ENCODE data around the gene TMEM40. TPM values are rescaled to one million over a fixed set of nuclear protein-coding genes. Genes with fewer than 3 reads are reported as not detected.
A peak's percentile ranks its signal among the peaks of the same experiment; 100 is the strongest.
"Not testable (repeated sequence)": the region's sequence is repeated elsewhere in the genome, so short reads cannot be mapped to it uniquely, and the experiment has no call there.

TMEM40 gene
- total RNA-seq, 1 donor from 2014 or later = not detected

DNA sequence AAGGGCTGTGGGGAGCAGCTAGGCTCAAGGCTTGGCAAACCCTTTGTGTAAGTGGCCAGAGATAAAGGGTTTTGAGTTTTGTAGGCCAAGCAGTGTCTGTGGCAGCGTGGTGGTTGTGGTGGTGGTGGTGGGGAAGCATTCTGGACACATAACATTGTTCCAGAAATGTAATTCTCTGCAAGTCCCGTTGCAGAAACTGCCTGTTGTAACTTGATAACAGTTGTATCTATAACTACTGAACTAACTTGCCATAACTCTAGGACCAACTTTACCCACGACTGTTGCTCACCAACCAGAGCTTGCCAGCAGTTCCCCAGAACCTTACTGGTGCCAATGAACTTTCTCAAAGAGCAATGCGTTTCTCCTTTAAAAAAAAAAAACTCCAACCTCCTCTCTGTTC, 18.1 kb upstream of the TMEM40 start:
- DNase-seq (ENCODE audit: extremely low read depth, low read depth, low spot score) = no peak

DNA sequence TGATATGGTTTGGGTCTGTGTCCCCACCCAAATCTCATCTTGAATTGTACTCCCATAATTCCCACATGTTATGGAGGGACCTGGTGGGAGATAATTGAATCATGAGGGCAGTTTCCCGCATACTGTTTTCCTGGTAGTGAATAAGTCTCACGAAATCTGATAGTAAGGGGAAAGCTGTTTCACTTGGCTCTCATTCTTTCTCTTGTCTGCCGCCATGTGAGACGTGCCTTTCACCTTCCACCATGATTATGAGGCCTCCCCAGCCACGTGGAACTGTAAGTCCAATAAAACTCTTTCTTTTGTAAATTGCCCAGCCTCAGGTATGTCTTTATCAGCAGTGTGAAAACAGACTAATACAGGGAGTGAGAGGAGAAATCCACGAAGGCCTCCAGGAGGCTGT, 16.9 kb upstream of the TMEM40 start:
- DNase-seq (ENCODE audit: extremely low read depth, low read depth, low spot score) = not testable (repeated sequence)

DNA sequence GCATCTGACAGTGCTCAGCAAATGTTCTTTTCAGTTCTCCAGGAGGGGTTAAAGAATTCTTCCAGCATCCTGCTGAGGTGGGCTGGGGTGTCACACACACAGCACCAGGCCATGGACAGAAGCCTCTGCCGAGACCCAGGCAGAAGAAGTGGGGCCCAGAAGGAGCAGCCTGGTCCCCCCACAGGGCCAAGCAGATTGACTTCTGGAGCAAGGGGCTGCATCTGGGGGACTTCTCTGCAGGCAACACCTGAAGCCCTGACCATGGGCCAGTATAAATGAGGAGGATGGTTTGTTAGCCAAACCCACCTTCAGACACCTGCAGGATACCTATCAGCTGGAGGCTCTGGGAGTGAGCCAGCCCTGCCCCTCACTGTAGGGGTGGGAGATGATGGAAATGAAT, 16.2 kb upstream of the TMEM40 start:
- DNase-seq (ENCODE audit: extremely low read depth, low read depth, low spot score) = no peak

DNA sequence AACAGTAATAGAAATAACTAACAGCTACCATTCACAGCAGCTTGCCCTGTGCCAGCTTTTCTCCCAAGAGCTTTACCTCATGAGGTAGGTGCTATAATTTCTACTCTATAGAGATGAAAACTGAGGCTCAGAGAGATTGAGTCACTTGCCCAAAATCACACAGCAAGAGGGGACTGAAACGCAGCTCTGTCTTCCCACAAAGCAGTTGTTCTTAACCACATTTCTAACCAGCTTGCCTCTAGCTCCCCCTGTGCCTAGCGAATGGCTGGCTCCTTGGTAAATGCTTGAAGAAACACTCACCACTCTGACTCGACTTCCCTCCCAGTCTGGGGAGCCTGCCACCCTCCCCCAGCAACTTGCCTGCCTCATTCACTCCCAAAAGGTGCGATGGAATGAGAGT, 15.6 kb upstream of the TMEM40 start:
- DNase-seq (ENCODE audit: extremely low read depth, low read depth, low spot score) = no peak

DNA sequence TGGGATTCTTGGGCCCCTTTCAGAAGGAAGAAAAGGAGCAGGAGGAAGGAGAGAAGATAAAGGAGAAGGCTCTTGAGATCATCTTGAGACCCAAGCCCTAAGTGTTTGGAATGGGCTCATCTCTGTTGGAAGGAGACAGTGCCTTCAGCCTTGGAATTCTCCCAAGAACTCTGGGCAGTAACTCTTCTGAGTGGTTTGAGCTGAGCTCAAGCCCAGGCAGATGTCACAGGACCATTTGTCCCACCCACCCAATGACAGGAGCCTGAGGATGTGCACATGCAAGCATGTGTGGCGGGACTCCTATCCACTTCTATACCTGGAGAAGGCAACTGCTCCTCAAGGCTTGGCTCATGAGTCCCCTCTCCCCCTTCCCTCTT, 14.6 kb upstream of the TMEM40 start:
- no peak for DNase-seq (ENCODE audit: extremely low read depth, low read depth, low spot score)

DNA sequence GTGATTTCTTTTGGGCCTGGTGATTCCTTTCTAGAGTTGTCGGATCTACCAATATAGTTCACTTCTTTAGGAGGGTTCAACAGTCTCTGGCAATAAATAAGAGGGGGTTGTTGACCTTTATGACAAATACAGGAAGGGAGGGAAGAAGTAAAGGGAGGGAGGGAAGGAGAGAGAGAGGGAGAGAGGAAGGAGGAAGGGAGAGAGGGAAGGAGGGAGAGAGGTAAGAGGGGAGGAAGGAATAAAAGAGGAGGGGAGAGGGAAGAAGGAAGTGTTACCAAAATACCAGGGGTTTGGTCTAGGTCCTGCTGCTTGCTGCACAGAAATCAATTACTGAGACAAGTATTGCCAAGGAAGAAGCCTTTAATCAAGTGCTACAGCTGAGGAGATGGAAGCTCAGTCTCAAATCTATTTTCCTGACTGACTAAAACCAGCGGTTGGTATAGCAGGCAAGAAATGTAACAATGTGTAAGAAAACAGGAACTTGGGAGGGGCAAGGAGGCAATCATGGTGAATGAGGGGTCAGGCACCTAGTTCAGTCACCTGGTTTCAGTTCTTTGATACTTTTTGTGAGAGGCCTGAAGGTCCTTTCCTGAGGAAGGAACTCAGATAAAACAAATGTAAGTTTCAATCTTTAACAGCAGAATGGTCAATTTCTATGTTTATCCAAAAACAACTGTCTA, 14.1 kb upstream of the TMEM40 start:
- no peak for DNase-seq (ENCODE audit: extremely low read depth, low read depth, low spot score)

DNA sequence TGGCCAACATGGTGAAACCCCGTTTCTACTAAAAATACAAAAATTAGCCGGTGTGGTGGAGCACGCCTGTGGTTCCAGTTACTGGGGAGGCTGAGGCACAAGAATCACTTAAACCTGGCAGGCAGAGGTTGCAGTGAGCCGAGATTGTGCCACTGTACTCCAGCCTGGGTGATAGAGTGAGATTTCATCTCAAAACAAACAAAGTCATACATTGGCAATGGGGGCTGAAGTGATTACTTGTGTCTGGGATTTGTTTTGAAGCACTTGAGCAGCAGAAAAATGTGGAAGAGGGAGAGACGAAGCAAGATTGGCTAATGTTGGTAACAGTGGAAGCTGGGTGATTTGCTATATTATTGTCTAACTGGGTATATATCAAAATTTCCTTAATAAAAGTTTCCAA, 13.4 kb upstream of the TMEM40 start:
- no peak for DNase-seq (ENCODE audit: extremely low read depth, low read depth, low spot score)

DNA sequence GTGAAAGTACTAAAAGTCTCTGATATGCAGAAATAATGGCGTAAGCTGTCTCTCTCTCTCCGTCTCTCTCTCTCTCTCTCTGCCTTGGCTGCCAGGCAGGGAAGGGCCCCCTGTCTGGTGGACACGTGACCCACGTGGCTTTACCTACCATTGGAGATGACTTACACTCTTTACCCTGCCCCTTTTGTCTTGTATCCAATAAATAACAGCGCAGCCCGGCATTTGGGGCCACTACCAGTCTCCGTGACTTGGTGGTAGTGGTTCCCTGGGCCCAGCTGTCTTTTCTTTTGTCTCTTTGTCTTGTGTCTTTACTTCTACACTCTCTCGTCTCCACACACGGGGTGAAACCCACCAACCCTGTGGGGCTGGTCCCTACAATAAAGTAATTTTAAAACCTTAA, 12.2 kb upstream of the TMEM40 start:
- DNase-seq (ENCODE audit: extremely low read depth, low read depth, low spot score) = no peak

DNA sequence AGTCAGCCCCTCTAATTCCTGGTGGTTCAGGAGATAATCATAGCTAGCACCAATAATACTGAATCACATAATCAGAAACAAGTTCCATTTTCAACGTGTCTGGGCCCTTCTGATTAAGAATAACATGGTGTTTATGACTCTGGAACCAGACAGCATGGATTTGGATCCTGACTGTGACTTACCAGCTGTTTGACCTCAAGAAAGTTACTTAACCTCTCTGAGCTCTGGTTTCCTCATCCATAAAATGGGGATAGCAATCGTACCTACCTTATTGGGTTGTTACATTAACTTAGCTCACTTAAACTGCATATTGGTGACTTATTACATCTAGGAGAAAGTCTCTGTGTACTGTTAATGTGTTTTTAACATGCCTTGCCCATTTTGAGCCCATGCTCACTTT, 10.7 kb upstream of the TMEM40 start:
- DNase-seq (ENCODE audit: extremely low read depth, low read depth, low spot score) = no peak

DNA sequence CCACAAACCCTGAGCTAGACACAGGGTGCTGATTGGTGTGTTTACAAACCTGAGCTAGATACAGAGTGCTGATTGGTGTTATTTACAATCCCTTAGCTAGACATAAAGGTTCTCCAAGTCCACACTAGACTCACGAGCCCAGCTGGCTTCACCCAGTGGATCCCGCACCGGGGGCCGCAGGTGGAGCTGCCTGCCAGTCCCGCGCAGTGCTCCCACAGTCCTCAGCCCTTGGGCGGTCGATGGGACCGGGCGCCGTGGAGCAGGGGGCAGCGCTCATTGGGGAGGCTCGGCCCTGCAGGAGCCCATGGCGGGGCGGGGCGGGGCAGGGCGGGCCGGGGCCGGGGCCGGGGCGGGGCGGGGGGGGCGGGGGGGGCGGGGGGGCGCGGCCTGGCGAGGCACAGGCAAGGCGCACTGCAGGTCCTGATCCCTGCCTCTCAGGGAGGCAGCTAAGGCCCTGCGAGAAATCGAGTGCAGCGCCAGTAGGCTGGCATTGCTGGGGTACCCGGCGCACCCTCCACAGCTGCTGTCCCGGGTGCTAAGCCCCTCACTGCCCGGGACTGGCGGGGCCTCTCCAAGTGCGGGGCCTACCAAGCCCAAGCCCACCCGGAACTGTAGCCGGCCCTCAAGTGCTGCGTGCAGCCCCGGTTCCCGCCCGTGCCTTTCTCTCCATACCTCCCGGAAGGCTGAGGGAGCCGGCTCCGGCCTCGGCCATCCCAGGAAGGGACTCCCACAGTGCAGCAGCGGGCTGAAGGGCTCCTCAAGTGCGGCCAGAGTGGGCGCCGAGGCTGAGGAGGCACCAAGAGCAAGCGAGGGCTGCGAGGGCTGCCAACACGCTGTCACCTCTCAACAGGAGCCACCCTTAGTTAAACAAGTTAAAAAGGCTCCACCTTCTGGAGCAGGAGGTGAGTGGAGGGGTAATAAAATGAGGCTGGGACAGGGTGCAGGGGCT, 9.8 kb upstream of the TMEM40 start:
- DNase-seq (ENCODE audit: extremely low read depth, low read depth, low spot score) = no peak

DNA sequence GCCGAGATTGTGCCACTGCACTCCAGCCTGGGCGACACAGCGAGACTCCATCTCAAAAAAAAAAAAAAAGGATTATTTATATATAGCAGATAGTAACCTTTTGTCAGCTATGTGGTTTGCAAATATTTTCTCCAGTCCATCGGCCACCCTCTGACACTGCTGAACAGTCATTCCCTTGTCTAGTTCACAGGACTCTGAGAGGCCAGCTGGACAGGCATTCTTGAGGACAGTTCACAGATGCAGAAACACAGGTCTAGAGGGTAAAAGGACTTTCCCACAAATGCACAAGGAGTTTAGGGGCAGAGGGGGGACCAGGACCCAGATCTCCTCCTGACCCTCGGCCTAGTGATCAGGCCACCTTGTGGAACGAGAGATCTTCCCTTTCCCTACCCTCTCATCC, 7.5 kb upstream of the TMEM40 start:
- DNase-seq (ENCODE audit: extremely low read depth, low read depth, low spot score) = no peak

DNA sequence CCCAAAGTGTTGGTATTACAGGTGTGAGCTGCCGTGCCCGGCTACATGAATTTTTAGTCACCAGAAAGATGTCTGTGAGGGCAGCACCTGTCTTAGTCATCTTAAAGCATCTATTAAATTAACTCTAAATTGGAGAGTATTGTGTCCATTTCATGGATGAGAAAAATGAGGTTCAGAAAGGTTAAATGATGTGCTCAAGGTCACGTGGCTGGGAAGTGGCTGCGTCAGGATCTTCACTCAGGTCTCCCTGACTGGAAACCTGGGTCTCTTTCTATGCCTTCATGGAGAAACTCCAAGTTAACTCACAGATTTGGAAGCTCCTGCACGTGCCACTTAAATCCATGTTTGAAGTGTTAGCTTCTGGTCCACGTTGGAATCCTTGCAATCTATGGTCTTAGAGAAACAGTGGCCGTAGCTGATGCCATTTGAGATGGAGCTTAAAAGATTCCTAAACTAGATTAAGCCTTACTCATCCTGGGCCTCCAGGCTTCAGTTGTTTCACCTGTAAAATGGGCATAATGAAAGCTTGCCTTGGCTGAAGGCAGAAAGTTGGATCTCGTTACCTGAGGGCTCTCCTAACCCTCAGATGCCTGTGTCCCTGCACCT, 5.2 kb upstream of the TMEM40 start:
- DNase-seq (ENCODE audit: extremely low read depth, low read depth, low spot score) = no peak

DNA sequence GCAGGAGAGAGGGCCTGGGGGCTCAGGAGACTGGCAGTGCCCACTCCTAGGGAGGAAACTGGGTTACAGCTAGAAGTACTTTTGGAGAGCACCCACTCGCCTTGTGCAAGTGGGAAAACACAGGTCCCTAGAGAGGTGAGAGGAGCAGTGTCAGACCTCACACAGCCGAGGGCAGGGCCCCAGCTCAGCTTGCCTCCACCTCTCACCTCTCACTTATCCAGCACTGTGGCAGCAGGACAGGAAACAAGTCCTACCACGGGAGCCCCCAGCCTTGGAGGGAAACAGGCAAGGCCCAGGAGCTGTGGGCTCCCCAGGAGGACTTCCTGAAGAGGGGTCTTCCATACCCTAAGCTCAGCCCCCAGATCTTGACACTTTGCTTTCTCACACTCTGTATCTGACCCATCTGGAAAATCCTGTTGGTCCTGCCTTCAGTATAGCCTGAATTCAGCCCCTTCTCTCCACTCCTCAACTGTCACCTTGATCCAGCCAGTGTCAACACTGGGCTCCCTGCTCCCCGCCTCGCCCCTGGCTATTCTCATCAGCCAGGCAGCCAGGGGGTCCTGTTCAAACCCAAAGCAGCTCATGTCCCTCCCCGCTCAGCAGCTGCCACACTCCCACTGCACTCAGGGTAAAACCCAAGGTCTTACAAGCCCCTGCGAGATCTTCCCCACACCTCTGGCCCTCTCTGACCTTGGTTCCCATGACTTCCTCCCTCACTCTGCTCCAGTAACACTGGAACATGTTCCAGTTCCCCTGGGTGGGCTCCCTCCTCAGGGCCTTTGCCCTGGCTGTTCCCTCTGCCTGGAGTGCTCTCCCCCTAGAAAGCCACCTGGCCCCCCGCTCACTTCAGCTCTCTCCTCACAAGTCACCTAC, 870 bp upstream of the TMEM40 start:
- no peak for DNase-seq (ENCODE audit: extremely low read depth, low read depth, low spot score)

DNA sequence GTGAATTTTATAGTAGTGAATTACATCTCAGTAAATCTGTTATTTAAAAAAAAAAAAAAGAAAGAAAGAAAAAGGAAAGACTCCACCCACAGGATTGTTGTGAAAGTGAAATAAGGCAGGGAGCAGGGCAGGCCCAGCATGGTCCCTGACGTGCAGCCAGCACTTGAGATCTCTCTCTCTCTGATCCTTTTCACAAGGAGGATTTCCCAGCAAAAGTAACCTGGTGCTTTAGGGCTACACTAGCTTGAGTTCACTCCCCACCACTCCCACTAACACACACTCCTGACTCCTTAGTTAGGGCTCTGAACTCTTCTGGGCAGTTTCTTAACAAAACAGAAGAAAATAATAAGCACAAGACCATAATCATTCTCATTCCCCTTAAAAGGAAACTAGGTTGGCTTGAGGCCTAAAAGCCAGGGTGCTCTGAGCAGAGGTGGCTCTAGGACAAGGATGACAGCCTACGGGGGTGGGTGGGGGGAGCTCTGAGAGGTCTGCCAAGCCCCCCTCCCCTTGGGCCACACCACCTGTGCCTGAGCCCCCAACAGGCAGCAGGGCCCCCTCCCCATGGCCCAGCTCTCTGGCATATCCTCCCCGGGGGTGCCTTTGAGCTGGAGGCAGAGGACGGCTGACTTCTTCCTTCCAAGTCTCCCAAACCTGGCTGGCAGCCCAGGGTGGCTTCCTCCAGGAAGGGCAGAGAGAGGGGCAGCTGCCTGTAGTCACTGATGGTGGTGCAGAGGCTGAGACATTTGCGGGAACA, 856 bp downstream of the TMEM40 start:
- peak; percentile 12 for DNase-seq (ENCODE audit: extremely low read depth, low read depth, low spot score)

DNA sequence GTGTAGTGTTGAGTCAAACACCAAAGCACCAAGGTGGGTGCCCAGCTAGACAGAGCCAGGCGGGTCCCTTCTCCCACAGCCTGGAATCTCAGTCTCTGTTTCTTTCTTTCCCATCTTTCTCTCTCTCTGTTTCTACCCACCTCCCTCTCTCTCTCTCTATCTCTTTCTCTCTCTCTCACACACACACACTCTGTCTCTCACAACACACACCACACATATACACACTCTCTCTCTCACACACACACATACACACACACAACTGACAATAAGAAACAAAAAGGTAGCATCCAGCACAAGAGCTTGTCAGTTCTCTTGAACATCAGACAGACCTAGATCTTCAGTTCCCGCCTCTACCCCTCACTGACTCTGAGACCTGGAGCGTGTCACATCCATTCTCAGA, 2.4 kb downstream of the TMEM40 start:
- no peak for DNase-seq (ENCODE audit: extremely low read depth, low read depth, low spot score)

DNA sequence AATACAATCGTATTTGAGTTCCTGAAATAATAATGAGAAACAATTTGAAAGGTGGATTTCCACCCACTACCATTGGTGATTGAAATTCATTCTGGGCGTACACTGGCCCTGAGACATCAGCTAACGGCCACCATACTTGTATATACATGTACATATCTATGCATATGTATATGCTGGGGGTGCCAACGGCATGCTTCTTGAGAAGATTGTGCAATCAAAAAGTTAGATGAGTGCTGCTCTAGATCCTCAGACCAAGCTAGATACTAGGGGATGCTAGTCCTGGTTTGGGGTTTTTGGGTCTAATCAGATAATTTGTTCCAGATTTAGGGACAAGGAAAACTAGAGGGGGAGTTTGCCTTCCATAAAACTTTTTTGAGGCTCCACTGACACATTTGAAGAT, 2.9 kb downstream of the TMEM40 start:
- no peak for DNase-seq (ENCODE audit: extremely low read depth, low read depth, low spot score)

DNA sequence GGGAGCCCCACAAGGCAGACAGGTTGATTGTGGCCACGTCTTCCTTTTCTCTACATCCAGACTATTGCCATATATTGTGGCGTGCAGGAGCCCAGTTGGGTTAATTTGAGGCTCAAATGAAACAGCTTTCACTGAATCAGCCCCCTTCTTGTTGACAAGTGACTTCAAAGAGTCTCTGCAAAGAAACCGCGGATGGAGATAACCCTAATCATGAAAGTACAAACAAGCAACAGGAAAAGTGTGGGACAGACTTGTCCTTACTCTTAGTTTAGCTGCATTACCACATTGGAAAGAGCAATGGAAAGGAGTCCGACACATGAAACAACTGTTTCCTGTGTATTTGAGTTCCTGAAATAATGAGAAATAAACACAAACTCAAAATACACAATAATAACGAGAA, 3.3 kb downstream of the TMEM40 start:
- DNase-seq (ENCODE audit: extremely low read depth, low read depth, low spot score) = no peak

DNA sequence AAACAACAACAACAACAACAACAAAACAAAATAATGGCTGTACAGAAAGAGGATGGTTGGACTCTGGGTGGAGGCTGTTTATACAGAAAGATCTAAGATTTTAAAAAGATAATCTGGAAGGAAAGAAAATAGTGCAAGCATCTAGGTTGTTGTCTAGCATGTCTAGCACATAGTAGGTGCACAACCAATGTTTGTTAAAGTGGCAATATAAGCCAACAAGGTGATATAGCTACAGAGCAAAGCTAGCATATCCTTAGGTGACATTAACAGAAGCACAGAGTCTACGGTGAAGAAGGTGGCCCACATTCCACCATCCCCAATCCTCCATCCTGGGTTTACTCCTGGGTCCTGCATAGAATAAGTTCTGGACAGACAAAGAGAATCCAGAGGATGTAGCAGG, 4.7 kb downstream of the TMEM40 start:
- no peak for DNase-seq (ENCODE audit: extremely low read depth, low read depth, low spot score)

DNA sequence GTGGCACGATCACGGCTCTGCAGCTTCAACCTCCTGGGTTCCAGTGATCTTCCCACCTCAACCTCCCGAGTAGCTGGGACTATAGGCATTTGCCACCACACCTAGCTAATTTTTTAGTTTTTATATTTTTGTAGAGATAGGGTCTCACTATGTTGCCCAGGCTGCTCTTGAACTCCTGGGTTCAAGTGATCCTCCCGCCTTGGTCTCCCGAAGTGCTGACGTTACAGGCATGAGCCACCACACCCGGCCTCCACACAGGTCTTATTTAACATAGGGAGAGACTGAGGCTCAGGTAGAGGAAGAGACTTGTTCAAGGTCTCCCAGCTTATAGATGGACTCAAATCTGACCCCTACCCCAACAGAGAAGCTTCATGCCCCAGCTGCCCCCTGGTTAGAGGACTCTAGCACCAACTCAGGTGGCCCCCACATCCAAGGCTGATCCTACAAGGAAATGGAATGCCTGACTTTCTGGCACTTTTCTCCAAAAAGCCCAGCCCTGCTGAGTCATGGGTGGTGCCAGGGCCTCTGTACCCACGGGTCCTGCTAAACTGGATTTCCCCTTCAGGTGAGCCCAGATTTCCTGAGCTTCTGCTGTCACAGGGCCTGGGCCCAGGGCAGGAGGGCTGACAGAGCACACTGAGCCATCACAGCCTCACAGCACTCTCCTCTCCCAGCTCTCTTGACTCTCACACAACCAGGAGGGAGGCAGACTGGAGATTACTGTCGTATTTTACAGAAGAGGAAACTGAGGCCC, 5.6 kb downstream of the TMEM40 start:
- no peak for DNase-seq (ENCODE audit: extremely low read depth, low read depth, low spot score)

All from glomerular endothelial cell (primary cell).